AG09309 (cell line): ENCODE results near the gene FADS2.
"Not testable (repeated sequence)": the region's sequence is repeated elsewhere in the genome, so short reads cannot be mapped to it uniquely, and the experiment has no call there.

Source experiments
- DNase-seq: peaks from one replicate; pipeline ENCODE4 v3.0.0-alpha.2; 2010; ENCODE audit warnings: low read depth
- H3K4me3 ChIP-seq: 2 replicates; pipeline ENCODE4 v1.5.1; 2011; ENCODE audit warnings: mild to moderate bottlenecking, low read depth, low read length, moderate library complexity; ENCODE audit not compliant: control insufficient read depth
- TF ChIP-seq, protein P1 (sequence below): IDR thresholded peaks from 2 replicates; pipeline ENCODE4 v1.5.1; 2011; ENCODE audit warnings: mild to moderate bottlenecking, low read depth, low read length, inconsistent platforms; ENCODE audit not compliant: insufficient read depth, control insufficient read depth; ENCODE audit errors: missing control alignments

Gene FADS2

GRCh38 chr11:61875698-61876097 lies 47.6 kb downstream of the FADS2 start:
- DNase-seq, result no peak
- TF ChIP-seq, protein P1, sequence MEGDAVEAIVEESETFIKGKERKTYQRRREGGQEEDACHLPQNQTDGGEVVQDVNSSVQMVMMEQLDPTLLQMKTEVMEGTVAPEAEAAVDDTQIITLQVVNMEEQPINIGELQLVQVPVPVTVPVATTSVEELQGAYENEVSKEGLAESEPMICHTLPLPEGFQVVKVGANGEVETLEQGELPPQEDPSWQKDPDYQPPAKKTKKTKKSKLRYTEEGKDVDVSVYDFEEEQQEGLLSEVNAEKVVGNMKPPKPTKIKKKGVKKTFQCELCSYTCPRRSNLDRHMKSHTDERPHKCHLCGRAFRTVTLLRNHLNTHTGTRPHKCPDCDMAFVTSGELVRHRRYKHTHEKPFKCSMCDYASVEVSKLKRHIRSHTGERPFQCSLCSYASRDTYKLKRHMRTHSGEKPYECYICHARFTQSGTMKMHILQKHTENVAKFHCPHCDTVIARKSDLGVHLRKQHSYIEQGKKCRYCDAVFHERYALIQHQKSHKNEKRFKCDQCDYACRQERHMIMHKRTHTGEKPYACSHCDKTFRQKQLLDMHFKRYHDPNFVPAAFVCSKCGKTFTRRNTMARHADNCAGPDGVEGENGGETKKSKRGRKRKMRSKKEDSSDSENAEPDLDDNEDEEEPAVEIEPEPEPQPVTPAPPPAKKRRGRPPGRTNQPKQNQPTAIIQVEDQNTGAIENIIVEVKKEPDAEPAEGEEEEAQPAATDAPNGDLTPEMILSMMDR, result no peak
- H3K4me3 ChIP-seq, result no peak overlapping the region

- no peak overlapping the region for H3K4me3 ChIP-seq
- TF ChIP-seq, protein P1, result no peak
- DNase-seq, result no peak
Measured at GRCh38 chr11:61879152-61879551, 51.1 kb downstream of the FADS2 start.

- TF ChIP-seq, protein P1, result no peak
- DNase-seq, result no peak
- H3K4me3 ChIP-seq, result no peak overlapping the region
Measured at GRCh38 chr11:61880031-61880430, 51.9 kb downstream of the FADS2 start.

DNA sequence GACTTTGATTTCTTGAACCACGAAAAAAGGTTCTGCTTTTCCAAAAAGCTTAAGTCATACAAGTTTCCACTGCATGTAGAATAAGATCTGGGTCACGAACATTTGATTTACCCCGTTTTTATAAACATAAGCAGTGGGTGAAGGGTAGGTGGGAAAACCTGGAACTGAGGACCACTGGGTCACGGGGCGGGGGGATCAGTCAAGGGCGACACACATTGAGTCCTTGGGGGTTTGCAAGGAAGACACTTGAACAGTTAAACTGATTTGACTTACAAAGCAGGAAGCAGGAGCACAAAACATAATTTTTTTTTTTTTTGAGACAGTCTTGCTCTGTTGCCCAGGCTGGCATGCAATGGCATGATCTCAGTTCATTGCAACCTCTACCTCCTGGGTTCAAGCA lies 52.4 kb downstream of the FADS2 start:
- DNase-seq, result no peak
- TF ChIP-seq, protein P1, result no peak
- no peak overlapping the region for H3K4me3 ChIP-seq

DNA sequence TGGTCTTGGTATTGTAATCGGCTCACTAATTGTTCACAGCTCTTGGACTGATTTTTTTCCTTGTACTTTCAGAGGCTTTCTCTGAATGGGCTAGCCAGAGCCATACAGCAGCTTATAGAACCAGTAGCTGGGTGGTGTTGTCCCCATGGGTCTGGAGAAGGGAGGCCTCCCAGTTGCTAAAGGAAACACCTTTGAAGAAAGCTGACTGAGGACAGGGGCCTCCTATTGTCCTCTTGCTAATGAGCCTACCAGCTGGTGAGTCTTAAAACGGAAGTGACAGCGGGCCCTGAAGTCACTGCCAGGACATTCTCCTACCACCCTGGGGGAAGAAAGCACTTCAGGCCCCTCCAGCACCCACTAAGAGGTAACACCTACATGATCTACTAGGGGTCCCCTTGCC lies 53.3 kb downstream of the FADS2 start:
- TF ChIP-seq, protein P1, result no peak
- H3K4me3 ChIP-seq, result no peak overlapping the region
- no peak for DNase-seq

- DNase-seq, H3K4me3 ChIP-seq: not testable (repeated sequence)
Measured at GRCh38 chr11:61882267-61882666, 54.2 kb downstream of the FADS2 start.

GRCh38 chr11:61882879-61883278 lies 54.8 kb downstream of the FADS2 start:
- H3K4me3 ChIP-seq, result no peak overlapping the region
- TF ChIP-seq, protein P1, result no peak
- DNase-seq, result no peak

- TF ChIP-seq, protein P1, result no peak
- DNase-seq, result no peak
- no peak overlapping the region for H3K4me3 ChIP-seq
Measured at GRCh38 chr11:61883327-61883726, 55.2 kb downstream of the FADS2 start.
